Body of pancreas (tissue), 4 donors: Measurements from ENCODE around the gene RPAP2.

Source experiments
- CTCF ChIP-seq, 7 experiments: fragments of 450-650 bp in 4 of 7; fragments of 200-600 bp in 3 of 7; sonication (generic) in 3 of 7; IDR thresholded peaks; one replicate each; pipeline ENCODE4 v1.5.1; 2016 to 2019; ENCODE audit warnings: antibody characterized with exemption in 7 of 7
- POLR2A ChIP-seq, 3 donors: fragments of 450-650 bp; IDR thresholded peaks; one replicate each; pipeline ENCODE4 v1.6.1; 2016; ENCODE audit warnings: antibody characterized with exemption in 3 of 3, mild to moderate bottlenecking in 2 of 3

- TF ChIP-seq CTCF (IDR thresholded peaks at IDR 0.05) (peak in 6 of 7 experiments; percentile 46 to 68 (median 56)), POLR2A (IDR thresholded peaks at IDR 0.05) (no peak)
Measured at GRCh38 chr1:92310185-92310597, 11.3 kb downstream of the RPAP2 start.
